GM11168 (cell line): ENCODE results near the gene PSMD7.
"Not testable (repeated sequence)": the region's sequence is repeated elsewhere in the genome, so short reads cannot be mapped to it uniquely, and the experiment has no call there.

Source experiments
- in situ Hi-C: fragments of 300-500 bp; cut with MboI; formaldehyde crosslinking; loops from one replicate; pipeline ENCODE4 v1.12.0; 2022; ENCODE audit warnings: low sequenced_read_pairs; ENCODE audit not compliant: unreplicated experiment

PSMD7 gene

DNA sequence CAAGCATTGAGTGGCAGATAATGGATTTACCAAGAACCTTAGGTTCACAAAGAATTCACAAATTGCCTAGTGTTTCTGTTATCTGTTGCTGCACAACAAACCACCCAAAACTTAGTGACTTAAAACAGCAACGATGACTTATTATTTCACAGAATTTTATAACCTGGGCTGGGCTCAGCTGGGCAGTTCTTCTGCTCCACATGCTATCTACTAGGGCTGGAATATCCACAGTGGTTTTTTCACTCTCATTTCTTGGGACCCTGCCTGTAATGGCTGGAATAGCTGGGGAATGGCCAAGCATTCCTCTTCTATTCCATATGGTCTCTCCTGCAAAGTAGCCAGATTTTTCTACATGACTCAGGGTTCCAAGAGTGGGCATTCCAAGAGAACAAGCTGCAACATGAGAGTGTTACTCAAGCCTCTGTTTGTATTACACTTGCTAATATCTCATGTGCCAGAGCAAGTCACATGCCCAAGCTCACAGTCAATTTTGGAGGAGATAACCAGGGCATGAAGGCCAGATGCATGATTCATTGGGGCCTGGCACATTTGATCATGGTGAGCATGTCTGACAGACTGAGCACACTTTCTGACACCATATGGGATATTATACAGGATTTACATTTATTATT is 4.9 kb upstream of the PSMD7 start:
- in situ Hi-C loops: no loop called here

DNA sequence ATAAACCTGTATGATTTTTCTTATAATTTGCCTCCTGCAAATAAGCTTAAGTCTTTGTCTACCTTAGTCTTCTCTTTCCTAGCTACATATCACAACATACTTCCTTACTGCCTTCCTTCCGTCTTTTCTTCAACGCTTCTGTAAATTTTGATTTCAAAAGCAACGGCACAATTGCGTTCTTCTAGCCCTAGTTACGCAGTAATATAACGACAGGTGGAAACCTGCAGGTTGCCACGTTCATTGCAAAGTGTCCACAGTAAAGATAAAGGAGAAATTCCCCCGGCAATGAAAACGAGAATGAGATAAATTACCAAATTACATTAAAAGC is 546 bp upstream of the PSMD7 start:
- in situ Hi-C loops: no loop called here

DNA sequence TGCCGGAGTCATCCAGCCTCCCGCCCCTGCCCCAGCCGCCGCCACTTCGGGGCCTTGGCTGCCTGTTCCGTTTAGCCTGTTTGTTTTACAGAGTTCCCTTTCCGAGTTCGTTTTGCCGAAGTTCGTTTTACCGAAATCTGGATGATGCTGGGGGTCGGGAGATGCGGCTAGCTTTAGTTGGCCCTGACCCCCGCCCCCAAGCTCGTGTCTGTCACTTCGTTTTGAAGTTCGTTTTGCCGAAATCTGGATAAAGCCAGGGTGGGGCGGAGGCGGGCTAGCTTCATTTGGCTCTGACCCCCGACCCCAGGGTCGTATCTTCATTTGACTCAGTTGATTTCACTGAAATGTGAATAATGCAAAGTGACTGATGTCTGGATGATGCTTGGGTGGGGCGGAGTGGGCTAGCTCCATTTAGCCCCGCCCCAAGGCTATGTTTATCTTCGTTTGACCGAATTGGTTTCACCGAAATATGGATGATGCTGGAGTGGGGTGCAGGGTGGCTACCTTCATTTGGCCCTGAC is 591 bp downstream of the PSMD7 start:
- in situ Hi-C loops: no loop called here

DNA sequence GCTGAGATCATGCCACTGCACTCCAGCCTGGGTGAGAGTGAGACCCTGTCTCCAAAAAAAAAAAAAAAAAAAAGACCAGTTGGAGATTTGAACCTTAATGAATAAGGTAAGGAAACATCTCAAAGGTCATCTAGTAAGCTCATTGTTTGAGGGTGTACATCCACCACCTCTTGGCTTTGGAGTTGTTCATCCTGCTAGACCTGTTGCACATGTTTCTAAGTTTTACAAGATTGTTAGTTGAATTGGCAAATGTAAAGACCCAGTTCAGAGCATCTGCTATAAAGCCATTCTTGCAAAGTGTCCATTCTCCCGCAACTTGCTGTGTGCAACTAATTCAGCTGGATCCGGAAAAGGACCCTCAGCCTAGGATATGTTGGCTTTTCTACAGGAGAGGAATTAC is 1.5 kb downstream of the PSMD7 start:
- in situ Hi-C loops: no loop called here

DNA sequence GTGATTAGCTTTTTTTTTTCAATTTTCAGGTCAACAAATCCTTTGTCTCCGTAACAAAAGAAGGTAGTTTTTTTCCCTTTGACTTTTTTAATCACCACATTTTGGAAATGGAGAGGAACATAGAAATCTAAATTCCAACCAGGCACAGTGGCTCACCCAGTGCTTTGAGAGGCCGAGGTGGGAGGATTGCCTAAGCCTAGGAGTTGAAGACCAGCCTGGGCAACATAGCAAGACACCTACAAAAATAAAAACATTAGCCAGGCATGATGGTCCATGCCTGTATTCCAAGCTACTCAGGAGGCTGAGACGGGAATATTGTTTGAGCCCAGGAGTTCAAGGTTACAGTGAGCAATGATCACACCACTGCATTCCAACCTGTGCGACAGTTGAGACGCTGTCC is 5.7 kb downstream of the PSMD7 start:
- in situ Hi-C loops: no loop called here

DNA sequence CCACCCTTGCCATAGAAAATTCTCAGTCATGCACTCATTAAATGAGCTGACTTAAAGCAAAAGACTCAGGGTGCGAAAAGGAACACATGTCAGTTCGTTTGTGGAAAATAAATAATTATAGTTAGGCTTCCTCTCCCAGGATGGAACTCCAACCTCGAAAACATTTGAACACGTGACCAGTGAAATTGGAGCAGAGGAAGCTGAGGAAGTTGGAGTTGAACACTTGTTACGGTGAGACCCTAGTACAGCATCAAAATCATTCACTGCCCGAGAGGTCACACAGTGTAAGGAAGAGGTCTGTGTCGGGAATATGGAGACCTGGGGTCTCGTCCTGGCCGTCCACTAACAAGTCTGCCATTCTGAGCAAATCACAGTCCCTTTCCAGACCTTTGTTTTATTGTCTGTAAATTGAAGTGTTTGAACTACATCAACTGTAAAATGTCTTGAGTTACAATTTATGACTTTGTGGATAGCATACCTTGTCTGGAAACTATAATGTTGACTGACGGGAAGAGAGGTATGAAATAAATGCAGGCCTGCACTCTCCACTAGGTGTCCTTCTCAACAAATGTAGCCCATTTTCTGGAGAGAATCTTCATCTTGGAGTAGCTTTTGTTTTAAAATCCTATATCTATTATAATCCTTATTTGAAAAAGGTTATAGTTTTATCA is 7.7 kb downstream of the PSMD7 start:
- in situ Hi-C loops: no loop called here

DNA sequence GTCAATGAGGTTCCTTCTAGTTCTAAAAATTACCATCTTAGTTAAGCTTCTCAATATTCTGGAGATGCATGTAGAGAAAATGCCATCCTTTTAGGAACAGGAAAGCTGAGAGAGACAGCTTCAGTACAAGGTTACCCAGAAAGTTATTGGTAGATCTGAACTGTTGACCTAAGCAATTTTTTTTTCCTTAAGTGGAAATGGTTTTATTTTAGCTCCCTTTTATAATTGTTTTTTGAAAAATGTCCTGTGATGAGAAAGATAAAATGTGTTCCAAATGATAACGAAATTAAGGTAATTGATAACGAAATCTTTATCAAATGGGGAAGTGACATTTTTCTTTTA is 8.2 kb downstream of the PSMD7 start:
- in situ Hi-C loops: no loop called here

DNA sequence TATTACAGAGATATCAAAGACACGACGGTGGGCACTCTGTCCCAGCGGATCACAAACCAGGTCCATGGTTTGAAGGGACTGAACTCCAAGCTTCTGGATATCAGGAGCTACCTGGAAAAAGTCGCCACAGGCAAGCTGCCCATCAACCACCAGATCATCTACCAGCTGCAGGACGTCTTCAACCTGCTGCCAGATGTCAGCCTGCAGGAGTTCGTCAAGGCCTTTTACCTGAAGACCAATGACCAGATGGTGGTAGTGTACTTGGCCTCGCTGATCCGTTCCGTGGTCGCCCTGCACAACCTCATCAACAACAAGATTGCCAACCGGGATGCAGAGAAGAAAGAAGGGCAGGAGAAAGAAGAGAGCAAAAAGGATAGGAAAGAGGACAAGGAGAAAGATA is 8.7 kb downstream of the PSMD7 start:
- in situ Hi-C loops: no loop called here

DNA sequence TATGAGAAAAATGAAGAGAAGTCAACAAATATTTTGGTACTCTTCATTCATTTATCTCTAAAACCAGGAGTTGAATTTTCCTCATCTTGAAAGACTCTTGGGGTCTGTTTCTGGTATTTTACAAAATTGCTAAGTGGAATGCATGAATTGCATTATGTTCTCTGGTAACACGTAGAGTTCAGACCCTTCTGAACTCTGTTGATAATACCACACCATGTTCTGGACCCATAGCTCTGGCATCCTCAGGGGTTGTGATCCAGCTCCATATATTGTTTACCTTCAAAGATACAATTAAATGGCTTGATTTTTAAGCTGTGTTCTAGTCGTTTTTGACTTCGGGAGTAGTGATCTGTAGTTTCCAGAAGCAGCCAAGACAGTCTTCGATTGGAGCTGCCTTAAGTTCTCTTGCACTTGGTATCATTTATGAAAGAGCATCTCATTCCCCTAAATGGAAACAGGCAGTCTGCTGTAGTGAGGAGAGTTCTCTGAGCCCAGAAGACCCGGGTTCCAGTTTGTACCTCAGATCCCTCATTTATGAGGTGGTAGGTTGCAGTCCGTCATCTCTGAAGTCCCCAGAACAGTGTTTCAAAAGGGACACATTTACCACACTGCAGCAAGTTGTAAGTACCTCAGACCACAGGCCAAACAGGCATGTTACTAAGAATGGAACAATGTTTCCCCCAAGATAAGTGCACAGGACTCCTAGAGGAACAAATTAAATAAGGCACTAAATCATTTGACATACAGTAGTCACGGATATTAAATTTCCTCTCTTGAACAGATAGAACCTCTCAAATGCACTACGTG is 9.6 kb downstream of the PSMD7 start:
- in situ Hi-C loops: no loop called here

DNA sequence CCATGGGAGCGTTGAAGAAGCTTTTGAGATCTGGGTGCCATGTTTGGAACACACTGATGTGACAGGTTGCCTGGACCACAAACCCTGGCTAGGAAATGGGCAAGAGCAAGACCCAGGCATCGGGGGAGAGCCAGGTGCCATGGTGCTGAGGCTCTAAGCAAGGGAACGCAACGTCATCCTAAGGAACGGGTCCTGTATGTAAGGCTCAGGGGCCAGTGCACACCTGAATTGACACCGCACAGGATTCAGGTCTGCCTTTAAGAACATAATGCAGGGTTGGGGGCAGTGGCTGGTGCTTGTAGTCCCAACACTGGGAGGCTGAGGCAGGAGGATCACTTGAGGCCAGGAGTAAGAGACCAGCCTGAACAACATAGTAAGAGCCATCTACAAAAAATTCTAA is 10.8 kb downstream of the PSMD7 start:
- in situ Hi-C loops: no loop called here

DNA sequence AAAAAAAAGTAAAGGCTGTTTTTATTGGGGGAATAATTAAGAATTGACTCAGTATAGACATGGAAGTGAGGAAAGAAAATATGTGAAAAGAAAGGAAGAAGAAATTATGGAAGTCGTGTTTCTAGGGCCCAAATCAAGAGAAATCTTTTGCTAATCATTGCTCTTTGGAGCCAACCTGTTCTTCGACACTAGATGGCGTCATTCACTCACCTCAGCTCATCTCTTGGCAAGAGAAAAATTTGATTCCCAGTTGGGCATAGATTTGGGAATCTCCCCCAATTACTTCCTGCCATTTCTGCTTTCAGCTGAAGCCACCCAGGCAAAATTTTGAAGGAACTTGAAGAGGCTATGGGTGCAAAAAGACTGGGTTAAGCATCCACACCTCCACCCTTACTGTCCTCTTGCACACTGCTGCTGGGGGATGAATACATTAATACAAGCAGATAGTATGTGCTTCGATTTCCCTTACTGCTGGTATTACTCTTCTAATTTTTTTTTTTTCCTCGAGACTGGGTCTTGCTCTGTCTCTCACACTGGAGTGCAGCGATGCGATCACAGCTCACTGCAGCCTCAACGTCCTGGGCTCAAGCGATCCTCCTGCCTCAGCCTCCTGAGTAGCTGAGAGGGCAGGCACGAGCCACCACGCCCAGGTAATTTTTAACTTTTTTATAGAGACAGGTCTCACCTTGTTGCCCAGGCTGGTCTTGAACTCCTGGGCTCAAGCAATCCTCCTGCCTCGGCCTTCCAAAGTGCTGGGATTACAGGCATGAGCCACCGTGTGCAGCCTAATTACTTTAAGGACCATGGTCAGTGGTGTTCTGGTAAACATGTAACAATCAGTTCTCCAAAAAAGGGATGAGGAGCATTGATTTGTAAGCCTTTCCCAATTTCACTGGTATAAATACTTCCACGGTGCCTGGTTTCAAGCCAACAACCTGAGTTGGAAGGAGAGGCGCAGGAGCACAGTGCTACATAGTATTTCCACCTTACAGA is 13.5 kb downstream of the PSMD7 start:
- in situ Hi-C loops: no loop called here

DNA sequence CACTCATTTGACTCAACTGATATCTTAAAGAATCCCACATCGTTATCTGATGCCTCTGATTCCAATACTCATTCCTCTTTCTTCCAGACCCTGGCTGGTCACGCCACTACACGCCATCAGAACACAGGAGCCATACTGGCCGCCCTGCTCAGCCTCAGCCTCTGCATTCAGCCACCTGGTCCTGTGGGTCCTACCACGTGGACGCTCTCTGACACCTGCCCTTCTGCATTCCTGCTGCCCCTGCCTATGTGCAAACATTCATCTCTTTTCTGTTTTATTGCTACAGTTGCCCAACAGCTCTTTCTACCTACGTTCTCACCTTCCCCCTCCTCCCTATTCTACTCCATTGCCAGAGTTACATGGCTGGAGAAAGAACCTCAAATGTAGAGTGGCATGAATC is 18.4 kb downstream of the PSMD7 start:
- in situ Hi-C loops: no loop called here

DNA sequence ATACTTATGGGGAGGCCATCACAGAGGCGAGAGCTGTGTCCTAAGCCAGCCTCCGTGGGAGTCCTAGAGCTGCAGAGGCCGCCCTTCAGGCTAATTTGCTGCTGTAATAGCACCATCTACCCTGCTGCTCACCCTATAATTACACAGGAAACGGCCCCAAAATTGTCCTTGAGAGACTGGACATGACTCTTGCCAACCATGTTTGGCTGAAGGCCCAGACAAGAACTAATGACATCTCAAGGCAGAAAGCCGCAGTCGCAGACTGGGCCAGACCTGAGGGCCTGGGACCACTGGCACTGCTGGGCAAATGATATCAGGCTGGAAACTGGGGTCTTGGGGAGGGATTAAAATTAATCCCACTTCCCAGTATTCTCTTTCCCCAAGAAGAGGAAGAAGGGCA is 24.1 kb downstream of the PSMD7 start:
- in situ Hi-C loops: no loop called here

DNA sequence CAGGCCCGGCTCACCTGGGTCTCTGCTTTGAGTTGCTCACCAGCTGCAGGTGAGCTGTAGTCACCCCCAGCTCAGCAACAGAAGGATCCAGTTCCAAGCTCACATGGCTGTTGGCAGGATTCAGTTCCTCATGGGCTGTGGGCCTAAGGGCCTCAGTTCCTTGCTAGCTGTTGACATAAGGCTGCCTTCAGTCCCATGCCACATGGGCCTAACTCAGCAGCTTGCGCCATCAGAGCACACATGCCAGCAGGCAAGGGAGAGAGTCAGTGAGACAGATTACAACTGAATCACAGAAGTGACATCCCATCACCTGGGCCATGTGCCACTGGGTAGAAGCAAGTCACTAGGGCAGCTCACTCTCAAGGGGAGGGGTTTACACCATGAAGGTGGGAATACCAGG is 24.7 kb downstream of the PSMD7 start:
- in situ Hi-C loops: no loop called here

DNA sequence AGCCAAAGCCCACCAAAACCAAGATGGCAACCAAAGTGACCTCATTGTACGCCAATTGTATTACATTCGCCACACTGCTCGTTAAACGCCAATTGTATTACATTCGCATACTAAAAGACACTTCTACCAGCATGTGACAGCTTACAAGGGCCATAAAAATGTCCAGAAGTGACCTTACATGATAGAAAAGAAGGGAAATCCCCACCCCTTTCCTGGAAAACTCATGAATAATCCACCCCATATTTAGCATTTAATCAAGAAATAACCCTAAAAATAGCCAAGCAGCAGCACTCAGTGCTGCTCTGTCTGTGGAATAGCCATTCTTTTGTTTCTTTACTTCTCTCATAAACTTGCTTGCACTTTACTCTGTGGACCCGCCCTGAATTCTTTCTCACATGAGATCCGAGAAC is 25.7 kb downstream of the PSMD7 start:
- in situ Hi-C loops: no loop called here

DNA sequence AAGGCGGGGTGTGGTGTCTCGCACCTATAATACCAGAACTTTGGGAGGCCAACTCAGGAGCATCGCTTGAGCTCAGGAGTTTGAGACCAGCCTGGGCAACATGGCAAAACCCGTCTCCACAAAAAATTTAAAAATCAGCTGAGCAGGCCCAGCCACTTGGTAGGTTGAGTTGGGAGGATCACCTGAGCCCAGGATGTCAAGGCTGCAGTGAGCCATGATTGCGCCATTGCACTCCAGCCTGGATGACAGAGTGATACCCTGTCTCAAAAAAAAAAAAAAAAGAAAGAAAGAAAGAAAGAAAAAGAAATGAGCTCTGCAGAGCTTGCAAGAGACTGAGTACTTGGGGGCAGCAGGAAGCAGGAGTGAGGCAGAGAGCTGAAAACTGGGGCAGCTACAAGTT is 28.2 kb downstream of the PSMD7 start:
- in situ Hi-C loops: loop anchor here (5.0 kb wide), 1 partner anchor 103 kb away; no protein-coding TSS in a partner anchor

DNA sequence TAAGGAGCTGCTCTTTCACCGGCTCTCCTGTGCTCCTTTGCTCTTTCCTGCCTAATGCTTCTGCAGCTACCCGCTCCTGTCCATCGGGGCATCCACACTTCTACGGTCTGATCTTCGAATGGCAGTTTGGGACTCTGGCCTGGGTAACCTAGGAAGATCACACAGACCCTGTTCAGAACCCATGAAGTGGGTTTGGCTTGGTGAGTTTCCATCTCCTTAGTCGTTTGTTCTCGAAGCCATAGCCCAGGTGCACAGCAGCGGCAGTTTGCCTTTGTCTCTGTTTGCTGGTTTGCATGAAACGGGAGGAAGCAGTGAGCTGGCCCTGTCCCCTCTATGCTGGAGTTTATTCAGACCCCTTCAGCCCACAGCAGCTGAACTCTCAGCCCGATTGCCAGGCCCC is 29.0 kb downstream of the PSMD7 start:
- in situ Hi-C loops: loop anchor here (5.0 kb wide), 1 partner anchor 102 kb away; no protein-coding TSS in a partner anchor

DNA sequence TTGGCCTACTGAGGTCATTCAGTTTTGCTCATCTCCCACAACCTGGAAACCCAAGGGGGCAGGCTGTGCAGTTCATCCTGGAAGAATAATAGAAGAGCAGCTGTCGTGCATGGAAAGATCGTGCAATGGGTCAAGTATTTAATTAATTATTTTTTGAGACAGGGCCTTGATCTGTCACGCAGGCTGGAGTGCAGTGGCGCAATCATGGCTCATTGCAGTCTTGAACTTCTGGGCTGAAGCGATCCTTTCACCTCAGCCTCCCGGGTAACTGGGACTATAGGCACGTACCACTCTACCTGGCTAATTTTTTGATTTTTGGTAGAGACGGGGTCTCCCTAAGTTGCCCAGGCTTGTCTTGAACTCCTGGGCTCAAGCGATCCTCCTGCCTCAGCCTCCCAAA is 31.7 kb downstream of the PSMD7 start:
- in situ Hi-C loops: loop anchor here (5.0 kb wide), 1 partner anchor 99 kb away; no protein-coding TSS in a partner anchor

DNA sequence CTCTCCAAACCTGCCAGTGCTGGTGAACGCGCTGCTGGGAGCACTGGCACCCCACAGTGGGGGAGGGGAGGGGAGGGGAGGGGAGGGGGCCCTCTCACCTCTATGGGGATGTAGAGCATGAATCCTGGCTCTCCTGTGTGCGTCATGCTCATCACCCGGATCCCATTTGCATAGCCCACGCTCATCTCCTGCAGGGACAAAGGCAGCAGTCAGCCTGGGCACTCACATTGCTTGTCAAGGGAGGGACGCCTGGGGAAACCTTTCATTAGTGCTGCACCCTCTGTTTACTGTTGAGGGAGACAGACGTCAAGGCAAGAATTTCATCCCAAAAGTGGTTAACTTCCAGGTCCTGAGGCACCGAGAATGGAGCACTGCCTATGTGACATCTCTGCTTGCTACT is 35.9 kb downstream of the PSMD7 start:
- in situ Hi-C loops: not testable (repeated sequence)

DNA sequence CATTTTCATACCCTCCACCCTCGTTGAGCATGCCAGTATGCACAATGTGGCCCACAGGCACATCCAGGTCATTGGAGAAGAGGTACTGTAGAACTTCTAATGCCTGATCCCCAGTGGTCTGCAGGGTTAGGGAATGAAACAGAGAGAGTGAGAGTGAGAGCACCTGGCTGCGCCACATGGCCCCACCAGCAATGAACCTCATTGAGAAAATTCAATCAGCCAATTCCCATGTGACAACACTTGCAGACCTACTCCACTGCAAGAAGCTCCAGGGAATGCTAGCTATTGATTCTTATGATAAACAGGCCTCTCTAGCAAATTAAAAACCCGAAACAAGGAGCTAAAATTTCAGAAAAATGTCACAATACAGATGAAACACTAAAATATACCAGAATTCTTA is 40.9 kb downstream of the PSMD7 start:
- in situ Hi-C loops: not testable (repeated sequence)
